Loucy (cell line): ENCODE measurements around the gene PDK2.

Experiments
- CTCF ChIP-seq: fragments of 200-600 bp; sonication (generic); conservative IDR thresholded peaks from 2 replicates; pipeline ENCODE4 v1.5.1; 2014; ENCODE audit warnings: mild to moderate bottlenecking, antibody characterized with exemption, low read length
- EZH2phosphoT487 ChIP-seq: fragments of 200-600 bp; IDR thresholded peaks from 2 replicates; pipeline ENCODE4 v1.6.1; 2018; ENCODE audit warnings: antibody characterized with exemption, mild to moderate bottlenecking, moderate library complexity, borderline replicate concordance

DNA sequence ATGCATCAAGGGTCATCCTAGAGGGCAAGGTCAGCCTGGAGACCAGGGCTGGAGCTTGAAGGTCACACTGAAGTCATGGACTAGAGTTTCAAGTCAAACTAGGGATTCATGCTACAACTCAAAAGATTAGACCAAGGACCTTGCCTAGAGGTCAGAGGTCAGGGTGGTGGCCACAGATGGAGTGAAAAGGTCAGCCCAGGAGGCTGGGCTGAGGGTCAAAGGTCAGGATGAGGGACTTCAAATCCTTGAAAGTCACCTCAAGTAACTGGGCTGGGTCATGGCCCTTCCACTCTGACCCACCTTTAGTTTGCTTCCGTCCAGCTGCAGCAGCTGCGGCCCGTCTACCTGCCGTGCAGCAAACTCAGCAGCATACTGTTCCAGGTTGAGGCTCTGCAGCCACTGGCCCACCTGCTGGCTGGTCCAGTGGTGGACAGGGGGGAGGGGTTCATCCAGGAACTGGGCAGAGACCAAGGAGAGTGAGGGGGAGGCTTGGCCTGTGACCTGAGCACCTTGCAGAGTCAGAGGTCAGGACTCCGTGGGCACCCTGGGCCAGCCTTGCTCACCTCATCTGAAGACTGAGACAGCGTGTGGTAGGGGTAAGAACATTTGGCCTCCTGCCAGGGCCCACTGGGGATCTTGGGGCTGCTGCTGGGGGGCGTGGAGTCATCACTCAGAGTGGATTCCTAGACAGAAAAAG lies 18.6 kb downstream of the PDK2 start:
- TF ChIP-seq CTCF (no peak), EZH2phosphoT487 (no peak)
